Activated B cell treated with CpG ODN at 0.5 μM for 24 hours (primary cell): ENCODE measurements around the gene MACROD2. TPM values are rescaled to one million over a fixed set of nuclear protein-coding genes. Genes with fewer than 3 reads are reported as not detected.

ENCODE experiments used
- ATAC-seq: fragments of 200-7000 bp; cut with Tn5 transposase; one replicate; pipeline ENCODE4 v1.10.0; 2021; ENCODE audit warnings: low read depth, mild to moderate bottlenecking, moderate library complexity
- CTCF ChIA-PET: fragments of 350-600 bp; sonication (Branson Sonifier 250); formaldehyde crosslinking; loops from one replicate; lab custom pipeline; 2021; ENCODE audit warnings: antibody characterized with exemption; lab: Charles Lee
- POLR2A ChIA-PET: fragments of 350-600 bp; sonication (Branson Sonifier 250); formaldehyde crosslinking; loops from one replicate; lab custom pipeline; 2021; ENCODE audit warnings: antibody characterized with exemption; lab: Charles Lee
- DNase-seq: peaks from one replicate; pipeline ENCODE4 v3.0.0; 2022
- H3K27ac Mint-ChIP-seq: one replicate; pipeline ENCODE4 v1.8.0; 2020; ENCODE audit warnings: mixed read lengths
- H3K27me3 Mint-ChIP-seq: one replicate; pipeline ENCODE4 v1.8.0; 2021; ENCODE audit warnings: mixed read lengths
- H3K36me3 Mint-ChIP-seq: one replicate; pipeline ENCODE4 v1.8.0; 2021; ENCODE audit warnings: low read depth, mixed read lengths
- H3K4me1 Mint-ChIP-seq: one replicate; pipeline ENCODE4 v1.8.0; 2021; ENCODE audit warnings: mixed read lengths
- H3K4me3 Mint-ChIP-seq: one replicate; pipeline ENCODE4 v1.8.0; 2020; ENCODE audit warnings: mild to moderate bottlenecking, mixed read lengths
- H3K9me3 Mint-ChIP-seq: one replicate; pipeline ENCODE4 v1.8.0; 2020; ENCODE audit warnings: mixed read lengths
- intact Hi-C: fragments of 100-400 bp; cut with micrococcal nuclease; formaldehyde crosslinking; loops from one replicate; pipeline ENCODE4 v1.15.1; 2024
- total RNA-seq: library from RNA; stranded (reverse); gene quantifications from 2 replicates; pipeline ENCODE4 v1.2.3, GENCODE V29; 2022
- TF ChIP-seq, protein P1 (sequence below): fragments of 200-600 bp; IDR thresholded peaks from one replicate; pipeline ENCODE4 v1.8.0; 2022; ENCODE audit warnings: antibody characterized with exemption, mild to moderate bottlenecking

The MACROD2 gene
- total RNA-seq, 1 donor from 2014 or later = 55.1 TPM

DNA sequence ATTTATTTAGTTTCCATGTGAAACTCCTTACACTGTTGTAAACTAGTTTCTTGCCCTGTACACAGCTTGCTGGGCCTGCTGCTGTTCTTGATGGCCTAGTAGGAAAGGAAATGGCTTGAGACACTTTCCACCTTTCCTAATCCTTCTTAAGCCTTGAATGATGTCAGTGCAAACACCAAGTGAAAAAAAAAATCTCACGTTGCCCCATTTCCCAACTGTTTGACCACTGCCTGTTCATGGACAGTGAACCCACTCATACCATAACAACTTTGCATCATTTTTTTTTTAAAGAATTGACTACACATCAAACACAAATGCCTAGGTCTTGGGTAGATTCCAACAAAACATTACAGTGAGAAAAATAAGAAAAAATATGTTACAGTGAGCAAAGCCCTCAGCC lies 995.7 kb downstream of the MACROD2 start:
- H3K4me3 Mint-ChIP-seq = no peak overlapping the region
- ATAC-seq = no peak
- no peak for DNase-seq
- CTCF ChIA-PET = no interaction called here
- intact Hi-C loops = no loop called here
- TF ChIP-seq, protein P1, sequence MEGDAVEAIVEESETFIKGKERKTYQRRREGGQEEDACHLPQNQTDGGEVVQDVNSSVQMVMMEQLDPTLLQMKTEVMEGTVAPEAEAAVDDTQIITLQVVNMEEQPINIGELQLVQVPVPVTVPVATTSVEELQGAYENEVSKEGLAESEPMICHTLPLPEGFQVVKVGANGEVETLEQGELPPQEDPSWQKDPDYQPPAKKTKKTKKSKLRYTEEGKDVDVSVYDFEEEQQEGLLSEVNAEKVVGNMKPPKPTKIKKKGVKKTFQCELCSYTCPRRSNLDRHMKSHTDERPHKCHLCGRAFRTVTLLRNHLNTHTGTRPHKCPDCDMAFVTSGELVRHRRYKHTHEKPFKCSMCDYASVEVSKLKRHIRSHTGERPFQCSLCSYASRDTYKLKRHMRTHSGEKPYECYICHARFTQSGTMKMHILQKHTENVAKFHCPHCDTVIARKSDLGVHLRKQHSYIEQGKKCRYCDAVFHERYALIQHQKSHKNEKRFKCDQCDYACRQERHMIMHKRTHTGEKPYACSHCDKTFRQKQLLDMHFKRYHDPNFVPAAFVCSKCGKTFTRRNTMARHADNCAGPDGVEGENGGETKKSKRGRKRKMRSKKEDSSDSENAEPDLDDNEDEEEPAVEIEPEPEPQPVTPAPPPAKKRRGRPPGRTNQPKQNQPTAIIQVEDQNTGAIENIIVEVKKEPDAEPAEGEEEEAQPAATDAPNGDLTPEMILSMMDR = no peak
- peaks cover 1% of the 10 kb centered on the region for H3K27me3 Mint-ChIP-seq
- peaks cover 3% of the 10 kb centered on the region for H3K9me3 Mint-ChIP-seq
- no peaks in the 10 kb centered on the region for H3K36me3 Mint-ChIP-seq
- POLR2A ChIA-PET = no interaction called here
- no peak overlapping the region for H3K27ac Mint-ChIP-seq
- no peaks in the 10 kb centered on the region for H3K4me1 Mint-ChIP-seq

DNA sequence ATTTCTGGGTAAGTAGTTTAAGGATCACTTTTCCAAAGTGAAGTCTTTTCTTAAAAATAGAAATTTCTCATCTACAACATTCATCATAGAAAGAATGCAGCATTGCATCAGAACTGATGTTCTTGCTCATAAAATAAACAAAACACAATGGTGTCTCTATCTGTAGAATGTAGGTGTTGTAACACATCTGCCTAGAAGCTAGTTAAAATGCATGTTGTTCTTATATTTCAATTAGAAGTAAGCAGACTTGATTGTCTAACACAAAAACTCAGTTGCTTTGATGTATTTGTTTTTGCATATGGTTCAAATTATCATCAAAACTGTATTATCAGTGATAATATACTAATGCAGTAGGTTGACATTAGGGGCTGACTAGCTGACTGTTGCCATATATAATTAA lies 996.8 kb downstream of the MACROD2 start:
- TF ChIP-seq, protein P1 = no peak
- ATAC-seq (no peak), DNase-seq (no peak)
- H3K9me3 Mint-ChIP-seq = peaks cover 3% of the 10 kb centered on the region
- peaks cover 1% of the 10 kb centered on the region for H3K27me3 Mint-ChIP-seq
- intact Hi-C loops = no loop called here
- no peak overlapping the region for H3K4me3 Mint-ChIP-seq
- no peaks in the 10 kb centered on the region for H3K4me1 Mint-ChIP-seq
- no peaks in the 10 kb centered on the region for H3K36me3 Mint-ChIP-seq
- ChIA-PET POLR2A (no interaction called here), CTCF (interaction anchor here (0.6 kb wide), 1 partner anchor 58 kb away, joined by 3 read pairs; no protein-coding TSS in a partner anchor)
- H3K27ac Mint-ChIP-seq = no peak overlapping the region

DNA sequence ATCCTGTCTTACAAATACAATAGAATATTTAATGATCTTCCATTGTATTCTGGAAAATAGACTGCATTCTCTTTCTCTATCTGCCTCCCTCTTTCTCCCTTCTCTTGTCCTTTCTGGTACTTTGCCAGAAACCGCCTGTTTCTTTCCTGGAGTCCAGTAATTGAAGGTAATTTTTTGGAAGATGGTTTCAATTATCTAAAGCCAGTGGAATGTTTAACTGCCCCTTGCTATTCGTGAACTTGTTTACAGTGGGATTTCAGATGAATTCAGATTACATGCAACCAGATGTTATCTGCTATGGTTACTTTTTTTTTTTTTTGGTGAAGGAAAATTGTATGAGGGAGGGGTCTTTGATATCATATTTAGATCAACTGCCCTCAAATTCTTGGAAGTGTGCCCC lies 997.6 kb downstream of the MACROD2 start:
- DNase-seq (no peak), ATAC-seq (no peak)
- Mint-ChIP-seq H3K9me3 (peaks cover 3% of the 10 kb centered on the region), H3K27ac (no peak overlapping the region), H3K4me3 (no peak overlapping the region), H3K36me3 (no peaks in the 10 kb centered on the region), H3K4me1 (no peaks in the 10 kb centered on the region), H3K27me3 (no peaks in the 10 kb centered on the region)
- intact Hi-C loops = no loop called here
- ChIA-PET CTCF (no interaction called here), POLR2A (no interaction called here)
- TF ChIP-seq, protein P1 = no peak

DNA sequence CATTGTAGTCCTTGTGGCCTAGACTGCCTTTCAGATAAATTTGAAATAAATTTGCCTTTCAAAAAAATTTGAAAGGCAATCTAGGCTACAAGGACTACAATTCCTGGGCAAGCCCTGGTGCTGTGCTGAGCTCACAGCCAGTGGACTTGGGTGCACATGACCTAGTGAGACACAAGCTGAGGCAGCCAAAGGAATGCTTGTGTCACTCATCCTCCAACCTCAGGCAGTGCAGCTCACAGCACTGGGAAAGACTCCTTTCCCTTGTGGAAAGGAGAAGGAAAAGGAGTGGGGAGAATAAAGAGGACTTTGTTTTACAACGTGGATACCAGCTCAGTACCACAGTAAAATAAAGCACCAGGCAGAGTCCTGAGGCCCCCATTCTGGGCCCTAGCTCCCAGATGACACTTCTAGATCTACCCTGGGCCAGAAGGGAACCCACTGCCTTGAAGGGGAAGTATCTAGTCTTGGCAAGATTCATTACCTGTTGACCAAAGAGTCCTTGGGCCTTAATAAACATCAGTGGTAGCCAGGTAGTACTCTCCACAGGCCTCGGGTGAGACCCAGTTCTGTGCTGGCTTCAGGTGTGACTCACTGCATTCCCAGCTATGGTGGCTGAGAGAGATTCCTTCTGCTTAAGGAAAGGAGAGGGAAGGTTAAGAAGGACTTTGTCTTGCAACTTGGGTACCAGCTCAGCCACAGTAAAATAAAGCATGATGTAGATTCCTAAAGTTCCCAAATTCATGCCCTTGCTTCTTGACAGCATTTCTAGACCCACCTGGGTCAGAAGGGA lies 1001.8 kb downstream of the MACROD2 start:
- ATAC-seq = no peak
- Mint-ChIP-seq H3K4me1 (no peaks in the 10 kb centered on the region), H3K36me3 (no peaks in the 10 kb centered on the region), H3K4me3 (no peak overlapping the region), H3K27ac (no peak overlapping the region), H3K9me3 (peaks cover 11% of the 10 kb centered on the region), H3K27me3 (no peaks in the 10 kb centered on the region)
- POLR2A ChIA-PET = no interaction called here
- intact Hi-C loops = no loop called here
- TF ChIP-seq, protein P1 = no peak
- DNase-seq = no peak
- CTCF ChIA-PET = no interaction called here

DNA sequence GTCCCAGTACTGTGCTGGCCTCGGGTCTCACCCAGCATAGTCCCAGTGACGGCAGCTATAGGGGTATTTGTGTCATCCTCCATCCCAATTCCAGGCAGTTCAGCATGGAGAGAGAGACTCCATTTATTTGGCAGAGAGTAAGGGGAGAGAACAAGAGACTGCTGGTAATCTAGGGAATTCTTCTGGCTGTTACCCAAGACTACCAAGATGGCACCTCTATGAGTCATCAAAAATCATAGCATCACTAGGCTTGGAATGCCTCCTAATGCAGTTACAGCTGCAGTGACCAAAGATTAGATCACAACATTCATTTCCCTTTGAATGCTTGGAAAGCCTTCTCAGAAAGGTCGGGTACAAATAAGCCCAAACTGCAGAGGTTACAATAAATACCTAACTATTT lies 1002.5 kb downstream of the MACROD2 start:
- H3K9me3 Mint-ChIP-seq = peaks cover 11% of the 10 kb centered on the region
- POLR2A ChIA-PET = no interaction called here
- H3K27me3 Mint-ChIP-seq = no peaks in the 10 kb centered on the region
- H3K4me3 Mint-ChIP-seq = no peak overlapping the region
- H3K36me3 Mint-ChIP-seq = no peaks in the 10 kb centered on the region
- intact Hi-C loops = no loop called here
- H3K4me1 Mint-ChIP-seq = no peaks in the 10 kb centered on the region
- no peak overlapping the region for H3K27ac Mint-ChIP-seq
- CTCF ChIA-PET = no interaction called here
- DNase-seq (no peak), ATAC-seq (no peak)
- TF ChIP-seq, protein P1 = no peak
